Upper lobe of left lung (tissue), 4 donors: ENCODE measurements around the gene ZDHHC4.

Source experiments
- EP300 ChIP-seq, 4 donors: sonication (generic); formaldehyde crosslinking; IDR thresholded peaks; one replicate each; pipeline ENCODE4 v1.5.1; 2017; ENCODE audit warnings: antibody characterized with exemption in 4 of 4, control low read depth in 2 of 4
- POLR2AphosphoS5 ChIP-seq, 2 donors: sonication (generic); formaldehyde crosslinking; IDR thresholded peaks; one replicate each; pipeline ENCODE4 v1.5.1; 2017; ENCODE audit warnings: antibody characterized with exemption in 2 of 2
- TF ChIP-seq, protein P1 (sequence below), 6 experiments: fragments of 450-650 bp in 4 of 6; fragments of 200-600 bp in 2 of 6; sonication (generic) in 2 of 6; IDR thresholded peaks; one replicate each; pipeline ENCODE4 v1.5.1; 2016 to 2019; ENCODE audit warnings: antibody characterized with exemption in 6 of 6

DNA sequence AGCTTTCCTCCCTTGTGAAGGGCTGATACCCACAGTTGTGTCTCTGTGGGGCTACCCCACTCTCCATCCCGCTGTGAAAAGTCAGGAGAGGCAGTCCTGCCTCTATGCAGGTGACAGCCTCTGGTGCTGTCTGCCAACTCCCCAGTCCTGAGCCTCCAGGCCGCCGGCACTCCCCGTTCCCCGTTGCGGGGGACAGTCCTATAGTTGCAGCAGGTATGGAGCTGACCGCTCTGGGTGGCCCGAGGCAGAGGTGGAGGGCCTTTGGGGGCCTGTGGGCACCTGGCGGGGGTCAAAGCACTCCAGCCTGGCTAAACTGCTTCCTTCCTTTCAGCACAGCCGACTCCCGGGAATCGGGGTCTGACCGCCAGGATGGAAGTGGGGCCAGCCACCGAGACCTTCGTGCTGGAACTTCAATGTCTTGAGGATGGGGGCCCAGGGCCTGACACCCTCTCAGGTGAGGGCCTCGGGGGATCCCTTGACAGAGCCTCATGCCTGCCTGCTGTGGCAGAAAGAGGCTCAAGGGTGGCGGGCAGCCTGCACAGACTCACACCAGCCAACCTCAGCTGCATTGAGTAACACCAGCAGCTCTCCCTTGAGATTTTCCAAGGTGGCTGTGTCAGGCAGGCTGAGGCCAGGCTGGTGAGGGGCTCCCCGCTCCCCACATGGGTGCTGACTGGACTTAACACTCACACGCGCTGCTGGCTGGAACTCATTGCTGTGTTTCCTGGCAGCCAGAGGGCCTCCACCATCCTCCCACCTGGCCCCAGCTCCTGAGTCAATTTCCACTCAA is 39.8 kb downstream of the ZDHHC4 start:
- TF ChIP-seq POLR2AphosphoS5 (IDR thresholded peaks at IDR 0.05) (no peak), EP300 (IDR thresholded peaks at IDR 0.05) (no peak)
- TF ChIP-seq, protein P1, sequence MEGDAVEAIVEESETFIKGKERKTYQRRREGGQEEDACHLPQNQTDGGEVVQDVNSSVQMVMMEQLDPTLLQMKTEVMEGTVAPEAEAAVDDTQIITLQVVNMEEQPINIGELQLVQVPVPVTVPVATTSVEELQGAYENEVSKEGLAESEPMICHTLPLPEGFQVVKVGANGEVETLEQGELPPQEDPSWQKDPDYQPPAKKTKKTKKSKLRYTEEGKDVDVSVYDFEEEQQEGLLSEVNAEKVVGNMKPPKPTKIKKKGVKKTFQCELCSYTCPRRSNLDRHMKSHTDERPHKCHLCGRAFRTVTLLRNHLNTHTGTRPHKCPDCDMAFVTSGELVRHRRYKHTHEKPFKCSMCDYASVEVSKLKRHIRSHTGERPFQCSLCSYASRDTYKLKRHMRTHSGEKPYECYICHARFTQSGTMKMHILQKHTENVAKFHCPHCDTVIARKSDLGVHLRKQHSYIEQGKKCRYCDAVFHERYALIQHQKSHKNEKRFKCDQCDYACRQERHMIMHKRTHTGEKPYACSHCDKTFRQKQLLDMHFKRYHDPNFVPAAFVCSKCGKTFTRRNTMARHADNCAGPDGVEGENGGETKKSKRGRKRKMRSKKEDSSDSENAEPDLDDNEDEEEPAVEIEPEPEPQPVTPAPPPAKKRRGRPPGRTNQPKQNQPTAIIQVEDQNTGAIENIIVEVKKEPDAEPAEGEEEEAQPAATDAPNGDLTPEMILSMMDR (IDR thresholded peaks at IDR 0.05) = no peak
